Measurements from ENCODE around the gene NIPAL1. TPM values are rescaled to one million over a fixed set of nuclear protein-coding genes. Genes with fewer than 3 reads are reported as not detected.

The NIPAL1 gene
- polyA plus RNA-seq, 1 donor = 3.1 TPM

DNA sequence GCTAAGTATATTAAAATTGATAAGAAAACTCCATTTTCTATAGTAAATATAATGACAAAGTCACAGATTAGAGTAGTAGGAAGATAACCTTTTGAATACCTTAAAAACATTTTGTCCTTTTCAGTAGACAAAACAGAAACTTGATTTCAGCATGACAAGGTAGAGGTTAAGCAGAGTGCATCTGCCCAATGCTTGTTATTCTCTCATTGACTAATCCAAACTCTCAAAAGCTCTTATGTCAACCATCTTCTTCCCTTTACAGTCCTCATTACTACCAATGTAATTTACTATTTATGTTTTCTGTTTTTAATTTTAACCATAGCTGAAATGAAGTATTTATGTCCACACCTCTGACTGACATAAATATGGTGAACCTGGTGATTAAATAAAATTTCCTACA lies 11.1 kb downstream of the NIPAL1 start:
- no peak for DNase-seq

DNA sequence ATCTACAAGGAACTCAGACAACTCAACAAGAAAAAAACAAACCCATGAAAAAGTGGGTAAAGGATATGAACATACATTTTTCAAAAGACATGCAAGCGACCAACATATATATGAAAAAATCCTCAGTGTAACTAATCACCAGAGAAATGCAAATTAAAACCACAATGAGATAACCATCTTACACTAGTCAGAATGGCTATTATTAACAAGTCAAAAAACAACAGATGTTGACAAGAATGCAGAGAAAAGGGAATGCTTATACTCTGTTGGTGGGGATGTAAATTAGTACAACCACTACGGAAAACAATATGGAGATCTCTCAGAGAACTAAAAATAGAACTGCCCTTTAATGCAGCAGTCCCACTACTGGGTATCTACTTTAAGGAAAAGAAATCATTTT lies 12.1 kb downstream of the NIPAL1 start:
- no peak for DNase-seq

GRCh38 chr4:48030470-48030869 lies 13.9 kb downstream of the NIPAL1 start:
- no peak for DNase-seq

GRCh38 chr4:48031802-48032525 lies 15.4 kb downstream of the NIPAL1 start:
- DNase-seq = no peak

GRCh38 chr4:48032721-48033120 lies 16.1 kb downstream of the NIPAL1 start:
- no peak for DNase-seq

DNA sequence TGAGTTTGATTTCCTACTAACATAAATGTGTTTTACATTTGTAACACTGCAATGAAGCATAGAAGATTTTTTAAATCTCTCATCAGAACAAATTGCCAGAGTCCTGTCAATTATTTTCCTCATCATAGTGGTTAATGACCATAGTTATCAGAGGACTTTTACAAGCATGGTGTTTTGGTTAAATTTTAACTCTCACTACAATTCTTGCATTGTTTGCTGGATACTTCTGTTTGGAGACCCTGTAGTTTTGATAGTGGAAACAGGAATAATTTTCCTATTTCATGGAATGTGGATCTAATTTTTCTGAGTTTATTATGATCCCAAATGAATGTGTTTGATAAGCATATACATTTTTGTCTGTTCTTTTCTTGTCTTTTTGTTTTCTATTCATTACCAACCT lies 16.8 kb downstream of the NIPAL1 start:
- no peak for DNase-seq

DNA sequence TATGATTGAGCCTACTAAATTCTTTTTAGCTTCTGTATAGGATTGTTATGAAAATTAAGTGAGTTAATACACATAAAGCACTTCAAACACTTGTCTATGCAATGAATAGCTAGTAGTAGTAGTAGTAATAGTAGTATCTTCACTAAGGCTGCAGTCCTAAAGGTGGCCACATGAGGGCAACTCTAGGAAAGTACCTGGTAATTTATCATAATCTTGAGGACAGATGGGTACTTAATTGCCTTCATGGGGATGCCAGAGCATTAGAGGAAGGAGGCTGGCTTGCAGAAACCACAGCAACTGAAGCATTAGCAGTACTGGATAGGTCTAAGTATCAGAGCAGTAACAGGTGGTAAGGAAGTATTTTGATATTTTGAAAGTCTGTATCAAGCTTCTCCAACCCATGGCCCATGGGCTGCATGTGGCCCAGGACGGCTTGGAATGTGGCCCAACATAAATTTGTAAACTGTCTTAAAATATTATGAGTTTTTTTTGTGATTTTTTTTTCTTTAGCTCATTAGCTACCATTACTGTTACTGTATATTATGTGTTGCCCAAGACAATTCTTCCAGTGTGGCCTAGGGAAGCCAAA lies 17.3 kb downstream of the NIPAL1 start:
- no peak for DNase-seq

- DNase-seq = no peak
Observed at GRCh38 chr4:48035952-48036351, 19.4 kb downstream of the NIPAL1 start.

DNA sequence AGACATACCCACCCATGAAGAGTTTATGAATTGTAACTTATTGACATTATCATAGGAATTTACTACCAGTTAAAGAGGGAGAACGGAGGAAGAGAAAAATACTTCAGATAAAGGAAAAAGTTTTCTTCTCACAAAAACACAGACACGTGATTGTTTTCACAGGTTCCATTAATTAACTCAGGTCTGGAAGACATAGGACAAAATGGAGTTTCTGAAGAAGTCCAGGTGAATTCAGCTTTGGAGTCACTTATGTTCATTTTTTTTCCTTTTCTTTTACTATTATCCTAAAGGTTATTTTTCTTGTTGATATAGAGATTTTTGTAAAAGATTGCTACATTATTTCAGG lies 20.5 kb downstream of the NIPAL1 start:
- no peak for DNase-seq

DNA sequence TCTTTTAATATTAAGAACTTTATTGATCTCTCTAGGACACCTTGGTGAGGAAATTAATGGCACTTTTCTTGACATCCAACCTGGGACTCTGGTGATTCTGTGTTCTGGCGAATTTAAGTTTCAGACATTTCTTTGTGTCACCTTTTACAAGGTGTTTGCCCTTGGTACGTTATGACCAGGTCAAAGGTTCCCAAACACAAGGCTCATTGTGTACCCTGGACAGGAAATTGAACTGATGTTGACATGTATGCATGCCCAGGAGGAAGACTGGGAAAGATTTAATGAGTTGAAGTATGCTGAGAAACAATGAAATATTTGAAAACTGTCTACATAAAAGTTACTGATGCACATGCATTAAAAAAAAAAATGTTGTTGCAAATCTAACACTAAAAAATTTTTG lies 22.1 kb downstream of the NIPAL1 start:
- DNase-seq = no peak

- no peak for DNase-seq
Observed at GRCh38 chr4:48039561-48039960, 23.0 kb downstream of the NIPAL1 start.

DNA sequence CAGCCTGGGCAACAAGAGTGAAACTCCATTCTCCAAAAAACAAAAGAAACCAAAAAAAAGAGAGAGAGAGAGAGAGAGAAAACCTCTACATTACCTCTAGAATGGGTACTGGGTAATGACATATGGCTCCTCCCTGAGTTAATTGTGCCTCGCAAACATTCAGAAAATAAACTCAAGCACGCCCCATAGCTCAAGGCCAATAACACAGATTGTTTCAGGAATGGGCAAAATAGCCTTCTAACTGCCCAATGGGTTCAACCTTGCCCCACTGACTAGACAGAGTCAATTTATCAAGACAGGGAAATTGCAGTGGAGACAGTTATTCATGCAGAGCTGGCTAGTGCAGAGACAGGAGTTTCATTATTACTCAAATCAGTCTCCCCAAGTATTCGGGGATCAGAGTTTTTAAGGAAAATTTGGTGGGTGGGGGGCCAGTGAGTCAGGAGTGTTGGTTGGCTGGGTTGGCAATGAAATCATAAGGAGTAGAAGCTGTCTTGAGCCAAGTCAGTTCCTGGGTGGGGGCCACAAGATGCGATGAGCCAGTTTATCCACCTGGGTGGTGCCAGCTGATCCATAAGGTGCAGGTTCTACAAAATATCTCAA lies 25.1 kb downstream of the NIPAL1 start:
- DNase-seq = no peak

DNA sequence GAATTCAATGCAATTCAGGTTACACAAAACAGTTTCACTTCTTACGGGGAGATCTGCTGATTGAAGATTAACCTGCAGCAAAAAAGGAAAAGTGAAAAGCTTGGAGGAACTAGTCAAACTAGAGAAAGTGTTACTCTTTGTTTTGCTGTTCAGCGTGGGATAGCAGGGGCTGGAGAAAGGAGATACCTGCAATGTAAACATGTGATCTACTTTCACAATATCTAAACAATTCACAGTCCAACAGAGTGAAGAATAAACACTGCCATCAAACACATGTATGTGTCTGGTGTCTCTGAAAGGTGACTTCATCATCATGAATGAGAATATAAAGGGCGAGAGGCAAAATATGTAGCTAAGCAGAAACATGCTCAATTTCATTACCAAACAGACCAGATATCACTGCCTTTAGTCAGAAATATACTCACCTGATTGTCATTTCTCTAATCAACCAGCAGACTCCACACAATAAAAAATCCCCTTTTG lies 26.4 kb downstream of the NIPAL1 start:
- DNase-seq = no peak

DNA sequence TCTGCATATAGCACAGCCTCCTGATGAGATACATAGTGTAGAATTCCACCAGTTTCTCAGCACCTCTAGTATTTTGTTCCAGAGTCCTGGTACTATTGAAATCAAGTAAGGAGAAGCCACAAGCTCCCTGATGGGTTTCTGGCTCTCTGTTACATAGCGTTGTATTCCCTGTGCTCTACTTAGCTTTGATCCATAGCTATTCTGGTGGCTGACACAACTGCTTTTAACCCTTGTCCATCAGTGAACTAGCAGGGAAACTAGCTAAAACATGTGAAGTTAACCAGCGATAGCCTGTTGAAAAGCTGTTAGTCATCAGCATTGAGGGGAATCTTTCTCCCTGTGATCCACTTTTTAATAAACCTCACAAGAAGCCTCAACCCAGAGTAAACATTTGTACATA lies 26.9 kb downstream of the NIPAL1 start:
- no peak for DNase-seq

DNA sequence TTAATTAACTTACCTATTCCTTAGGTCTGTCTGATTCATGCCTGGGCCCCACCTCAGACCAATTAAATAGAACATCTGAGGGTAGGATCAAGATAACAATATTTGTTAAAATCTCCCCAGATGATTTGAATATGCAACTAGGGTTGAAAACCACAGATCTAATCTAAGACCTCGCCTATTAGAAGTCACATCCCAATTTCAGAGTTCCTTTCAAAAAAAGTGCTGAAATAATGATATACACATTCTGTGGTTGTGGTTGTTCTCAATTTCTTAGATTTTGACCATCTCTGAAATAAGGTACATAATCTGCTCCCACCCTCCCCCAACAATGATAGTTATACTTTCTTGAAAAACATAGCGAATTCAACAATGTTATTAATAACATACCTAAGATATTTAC lies 27.7 kb downstream of the NIPAL1 start:
- no peak for DNase-seq

DNA sequence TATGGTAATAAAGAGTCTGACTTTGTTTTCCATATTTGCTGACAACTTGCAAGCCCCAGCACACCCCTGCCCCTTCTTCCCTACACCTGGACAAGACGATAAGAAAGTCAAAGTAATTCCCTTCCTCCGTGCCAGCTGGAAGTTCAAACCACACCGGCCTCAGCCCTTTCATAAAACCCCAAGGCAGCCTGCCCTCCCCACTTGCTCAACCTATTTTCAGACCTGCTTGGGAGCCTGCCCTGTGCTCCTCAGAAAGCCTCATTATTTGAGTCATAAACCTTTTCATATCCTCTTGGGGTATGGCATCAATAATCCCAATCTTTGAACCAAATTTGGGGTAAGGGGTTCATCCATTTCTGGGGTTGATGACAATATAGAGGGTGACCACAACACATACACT lies 29.5 kb downstream of the NIPAL1 start:
- DNase-seq = no peak

GRCh38 chr4:48047421-48047844 lies 30.9 kb downstream of the NIPAL1 start:
- no peak for DNase-seq

DNA sequence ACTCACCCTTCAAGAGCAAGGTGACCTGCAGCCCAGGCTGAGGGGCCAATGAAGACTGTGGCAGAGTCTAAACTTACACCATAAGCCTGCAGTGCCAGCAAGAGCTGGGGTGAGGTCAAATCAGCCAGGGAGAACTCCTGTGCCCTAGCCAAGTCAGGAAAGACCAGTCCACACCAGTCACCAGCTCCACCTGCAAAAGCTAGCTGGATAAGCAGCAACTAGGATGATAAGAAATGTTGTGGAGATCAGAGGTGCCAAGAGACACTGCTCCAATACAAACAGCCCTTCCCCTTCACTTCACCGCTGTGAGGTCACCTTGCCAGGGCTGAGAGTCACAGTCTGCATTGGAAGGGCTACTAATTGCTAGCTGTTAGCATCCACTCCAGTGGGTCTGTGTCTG lies 31.3 kb downstream of the NIPAL1 start:
- DNase-seq = no peak

- no peak for DNase-seq
Observed at GRCh38 chr4:48049483-48049882, 32.9 kb downstream of the NIPAL1 start.

DNA sequence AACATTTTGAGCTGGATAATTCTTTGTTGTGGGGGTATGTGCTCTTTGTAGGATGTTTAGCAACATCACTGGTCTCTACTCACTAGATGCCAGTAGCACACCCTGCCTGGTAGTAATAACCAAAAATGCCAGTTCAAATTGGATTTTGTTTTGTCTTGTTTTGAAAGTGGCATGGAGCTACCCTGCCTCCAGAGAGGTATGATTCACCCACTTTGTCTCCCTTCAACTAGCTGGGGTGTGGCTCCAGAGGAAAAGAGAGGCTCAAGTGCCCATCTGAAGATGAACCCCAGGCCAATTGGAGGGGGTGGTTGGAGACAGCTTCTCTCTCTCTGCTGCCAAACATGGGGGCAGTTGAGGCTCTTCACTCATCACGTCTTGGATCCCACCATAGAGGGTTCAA lies 34.5 kb downstream of the NIPAL1 start:
- no peak for DNase-seq

GRCh38 chr4:48058617-48059530 lies 42.3 kb downstream of the NIPAL1 start:
- no peak for DNase-seq

DNA sequence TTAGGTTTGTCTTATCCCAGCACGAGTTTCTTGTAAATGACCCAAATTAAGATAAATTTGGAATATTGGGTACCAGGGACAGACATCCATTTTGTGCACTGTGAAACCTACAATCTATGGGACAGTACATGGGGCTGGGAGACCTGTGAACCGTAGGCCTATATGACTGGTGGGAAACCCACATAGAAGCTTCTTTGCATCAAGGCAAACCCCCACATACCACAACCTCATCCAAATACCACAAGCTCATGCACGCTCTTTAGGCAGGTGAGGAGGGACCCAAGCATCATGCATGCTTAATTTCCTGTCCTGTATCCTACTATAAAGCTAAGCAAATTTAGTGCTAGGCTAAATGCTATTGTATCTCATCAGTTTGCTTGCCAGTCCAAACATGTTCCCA lies 47.8 kb downstream of the NIPAL1 start:
- DNase-seq = no peak

- no peak for DNase-seq
Observed at GRCh38 chr4:48065587-48066052, 49.0 kb downstream of the NIPAL1 start.
